GM12872 (cell line): ENCODE data around the gene MCTP1.

Experiments used
- TF ChIP-seq, protein P1 (sequence below): IDR thresholded peaks from 3 replicates; pipeline ENCODE4 v1.5.1; 2011; ENCODE audit warnings: low read depth, mild to moderate bottlenecking, low read length, moderate library complexity; ENCODE audit not compliant: insufficient read depth

Gene MCTP1

DNA sequence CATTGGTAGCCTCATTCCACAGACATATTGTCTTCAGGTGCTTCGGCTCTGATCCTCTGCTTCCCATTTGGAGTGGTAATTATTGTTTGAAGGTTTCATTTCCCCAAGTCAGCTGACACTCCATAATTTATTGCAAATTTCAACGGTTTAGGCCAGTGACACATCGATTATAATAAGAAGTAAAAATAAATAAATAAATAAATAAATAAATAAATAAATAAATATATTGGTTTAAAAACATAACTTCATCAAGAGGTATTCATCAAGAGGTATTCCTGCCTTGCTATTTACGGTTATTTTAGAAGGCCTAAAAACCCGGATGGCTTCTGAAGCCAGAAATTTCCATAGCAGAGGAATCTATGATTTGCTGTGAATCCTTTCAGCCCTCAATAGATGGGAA is 393.3 kb downstream of the MCTP1 start:
- TF ChIP-seq, protein P1, sequence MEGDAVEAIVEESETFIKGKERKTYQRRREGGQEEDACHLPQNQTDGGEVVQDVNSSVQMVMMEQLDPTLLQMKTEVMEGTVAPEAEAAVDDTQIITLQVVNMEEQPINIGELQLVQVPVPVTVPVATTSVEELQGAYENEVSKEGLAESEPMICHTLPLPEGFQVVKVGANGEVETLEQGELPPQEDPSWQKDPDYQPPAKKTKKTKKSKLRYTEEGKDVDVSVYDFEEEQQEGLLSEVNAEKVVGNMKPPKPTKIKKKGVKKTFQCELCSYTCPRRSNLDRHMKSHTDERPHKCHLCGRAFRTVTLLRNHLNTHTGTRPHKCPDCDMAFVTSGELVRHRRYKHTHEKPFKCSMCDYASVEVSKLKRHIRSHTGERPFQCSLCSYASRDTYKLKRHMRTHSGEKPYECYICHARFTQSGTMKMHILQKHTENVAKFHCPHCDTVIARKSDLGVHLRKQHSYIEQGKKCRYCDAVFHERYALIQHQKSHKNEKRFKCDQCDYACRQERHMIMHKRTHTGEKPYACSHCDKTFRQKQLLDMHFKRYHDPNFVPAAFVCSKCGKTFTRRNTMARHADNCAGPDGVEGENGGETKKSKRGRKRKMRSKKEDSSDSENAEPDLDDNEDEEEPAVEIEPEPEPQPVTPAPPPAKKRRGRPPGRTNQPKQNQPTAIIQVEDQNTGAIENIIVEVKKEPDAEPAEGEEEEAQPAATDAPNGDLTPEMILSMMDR: no peak

DNA sequence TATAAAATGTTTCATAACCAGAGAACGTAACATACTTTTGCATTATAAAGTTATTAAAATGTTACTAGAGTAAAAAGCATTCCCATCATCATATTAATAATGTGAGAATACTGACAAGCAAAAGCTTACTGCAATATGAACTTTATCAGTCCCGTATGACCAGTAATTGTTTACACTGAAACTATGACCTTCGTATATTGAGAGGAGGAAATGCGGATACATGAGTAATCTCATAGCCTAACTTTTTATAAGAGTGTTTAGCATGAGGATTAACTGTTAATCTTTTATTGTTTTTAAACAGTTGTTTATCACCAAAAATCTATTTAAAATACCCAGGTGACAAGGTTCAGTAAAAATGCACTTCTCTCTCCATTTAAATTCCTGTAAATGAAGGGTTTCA is 394.0 kb downstream of the MCTP1 start:
- TF ChIP-seq, protein P1: no peak

DNA sequence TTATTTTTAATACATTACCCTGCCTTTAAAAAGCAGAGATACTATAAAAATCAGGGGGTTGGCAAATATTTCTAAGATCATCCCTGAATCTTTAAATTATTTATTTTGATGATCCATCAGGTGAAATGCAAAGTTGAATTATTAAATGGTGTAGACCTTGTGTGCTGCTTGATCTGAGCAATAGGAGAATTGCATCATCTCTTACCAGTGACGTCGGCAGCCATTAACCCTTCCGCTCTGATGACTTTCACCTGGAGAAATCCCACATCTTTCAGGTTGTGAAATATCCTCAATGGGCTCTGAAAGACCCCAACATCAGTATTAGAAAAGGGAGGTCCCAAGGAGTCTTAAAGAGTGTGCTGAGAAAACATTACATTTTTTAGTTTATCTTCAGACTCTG is 396.2 kb downstream of the MCTP1 start:
- TF ChIP-seq, protein P1: no peak

DNA sequence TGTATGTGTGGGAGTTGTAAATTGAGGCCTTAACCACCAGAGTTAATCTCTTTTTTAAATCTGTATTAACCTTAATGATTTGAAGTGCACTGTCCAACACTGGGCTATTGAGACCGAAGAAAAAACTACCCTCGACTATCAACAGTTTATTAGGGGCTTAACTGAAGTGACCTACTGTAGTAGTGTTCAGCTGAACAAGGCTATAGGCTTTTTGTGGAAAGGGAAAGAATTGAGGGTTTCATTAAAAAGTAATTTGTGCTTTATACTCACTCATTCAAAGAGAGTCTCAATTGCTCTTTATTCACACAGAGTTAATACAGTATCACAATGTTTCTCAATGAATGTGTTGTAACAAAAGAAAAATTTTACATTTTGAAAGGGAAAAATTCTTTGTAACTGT is 399.0 kb downstream of the MCTP1 start:
- TF ChIP-seq, protein P1: no peak

DNA sequence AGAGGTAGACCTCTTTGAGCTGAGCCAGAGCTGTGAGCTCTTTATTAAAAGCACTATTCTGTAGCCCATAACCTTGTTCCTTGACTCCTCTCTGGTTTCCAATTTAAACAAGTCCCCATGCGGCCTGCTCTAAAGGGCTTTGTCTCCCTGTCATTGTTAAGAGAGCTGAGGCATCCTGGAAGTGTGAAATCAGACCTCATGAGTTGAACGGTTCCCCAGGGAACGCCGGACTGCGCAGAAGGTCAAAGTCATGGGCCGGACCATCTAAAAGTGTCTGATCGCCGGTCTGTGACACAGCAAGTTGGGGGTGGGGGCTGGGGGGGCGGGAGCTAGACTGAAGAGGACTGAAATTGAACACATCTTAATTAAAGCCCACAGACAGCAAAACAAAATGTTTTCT is 400.6 kb downstream of the MCTP1 start:
- TF ChIP-seq, protein P1: no peak

- TF ChIP-seq, protein P1: no peak
Measured at GRCh38 chr5:94872526-94872925, 412.4 kb downstream of the MCTP1 start.

GRCh38 chr5:94870511-94871183 is 414.2 kb downstream of the MCTP1 start:
- TF ChIP-seq, protein P1: no peak
